HepG2 (cell line): ENCODE measurements around the gene SVOP. TPM values are rescaled to one million over a fixed set of nuclear protein-coding genes. Genes with fewer than 3 reads are reported as not detected.
A peak's percentile ranks its signal among the peaks of the same experiment; 100 is the strongest.

Experiments
- ETV6 ChIP-seq: sonication (generic); formaldehyde crosslinking; conservative IDR thresholded peaks from 2 replicates; pipeline ENCODE4 v1.4.0; 2020; ENCODE audit warnings: missing genetic modification reagents
- LCORL ChIP-seq, 2 experiments: fragments of 450-650 bp in 1 of 2; sonication (generic) in 1 of 2; formaldehyde crosslinking in 1 of 2; IDR thresholded peaks; 2 replicates each; pipeline versions ENCODE4 v1.5.0 to v1.6.1; 2017 to 2020; ENCODE audit warnings: antibody characterized with exemption in 1 of 2, missing genetic modification reagents in 1 of 2
- MAZ ChIP-seq, 2 experiments: sonication (generic) in 1 of 2; formaldehyde crosslinking in 1 of 2; IDR thresholded peaks; 2 replicates each; pipeline versions ENCODE4 v1.5.0 to v1.6.1; 2012 to 2020; ENCODE audit warnings: low read depth in 2 of 2, mild to moderate bottlenecking in 2 of 2, borderline replicate concordance in 1 of 2, improper control_type of control experiment in 1 of 2, low read length in 1 of 2, missing genetic modification reagents in 1 of 2, moderate library complexity in 1 of 2
- POLR2AphosphoS5 ChIP-seq: IDR thresholded peaks from 2 replicates; pipeline ENCODE4 v1.6.1; 2012; ENCODE audit warnings: low read depth, low read length
- SNAI1 ChIP-seq: sonication (generic); formaldehyde crosslinking; IDR thresholded peaks from 2 replicates; pipeline ENCODE4 v1.5.0; 2020; ENCODE audit warnings: mild to moderate bottlenecking, missing genetic modification reagents, borderline replicate concordance
- SOX13 ChIP-seq, 3 experiments: fragments of 450-650 bp in 1 of 3; sonication (generic) in 1 of 3; formaldehyde crosslinking in 1 of 3; IDR thresholded peaks in 2 of 3; conservative IDR thresholded peaks in 1 of 3; 2 replicates each; pipeline versions ENCODE4 v1.5.0 to v1.6.1; 2016 to 2020; ENCODE audit warnings: antibody characterized with exemption in 1 of 3, mild to moderate bottlenecking in 1 of 3, missing compliant biosample characterization in 1 of 3, missing genetic modification reagents in 1 of 3, moderate library complexity in 1 of 3
- TCF12 ChIP-seq, 2 experiments: fragments of 450-650 bp in 1 of 2; sonication (generic) in 1 of 2; formaldehyde crosslinking in 1 of 2; IDR thresholded peaks; 2 replicates each; pipeline versions ENCODE4 v1.6.1 to v1.8.0; 2017 to 2022; ENCODE audit warnings: antibody characterized with exemption in 1 of 2, mild to moderate bottlenecking in 1 of 2, missing genetic modification reagents in 1 of 2, moderate library complexity in 1 of 2
- ZBTB7B ChIP-seq: sonication (generic); formaldehyde crosslinking; IDR thresholded peaks from 2 replicates; pipeline ENCODE4 v1.4.0; 2020; ENCODE audit warnings: missing genetic modification reagents
- ZNF383 ChIP-seq: sonication (generic); formaldehyde crosslinking; IDR thresholded peaks from 2 replicates; pipeline ENCODE4 v1.4.0; 2020; ENCODE audit warnings: missing genetic modification reagents, mild to moderate bottlenecking, borderline replicate concordance
- ZNF841 ChIP-seq: sonication (generic); formaldehyde crosslinking; IDR thresholded peaks from 2 replicates; pipeline ENCODE4 v1.8.1; 2023; ENCODE audit warnings: missing genetic modification reagents, borderline replicate concordance
- polyA plus RNA-seq, 8 experiments: library from polyadenylated mRNA; depleted of rRNA in 3 of 8; stranded (reverse) in 7 of 8; unstranded in 1 of 8; fragments of >200 nt; fragmentation: Illumina TruSeq in 4 of 8; extraction: Trizol in 4 of 8; gene quantifications; 2 replicates each; pipeline versions ENCODE4 v1.2.1 to v1.2.3, GENCODE V29; 2011 to 2016; ENCODE audit warnings: low read depth in 4 of 8, missing spikeins in 1 of 8, mixed read lengths in 1 of 8; ENCODE audit not compliant: insufficient read depth in 1 of 8
- total RNA-seq, 5 experiments: library from RNA; depleted of rRNA; stranded (reverse); fragments of >200 nt; fragmentation: Illumina TruSeq; extraction: Trizol; gene quantifications; 2 replicates each; pipeline ENCODE4 v1.2.3, GENCODE V29; 2016; ENCODE audit warnings: low read depth in 1 of 5
- TF ChIP-seq, protein P1 (sequence below): sonication (generic); formaldehyde crosslinking; IDR thresholded peaks from 2 replicates; pipeline ENCODE4 v1.8.0; 2022; ENCODE audit warnings: missing genetic modification reagents, mild to moderate bottlenecking, inconsistent platforms, borderline replicate concordance
- TF ChIP-seq, protein P2 (sequence below): sonication (generic); formaldehyde crosslinking; IDR thresholded peaks from 2 replicates; pipeline ENCODE4 v1.4.0; 2020; ENCODE audit warnings: missing genetic modification reagents
- TF ChIP-seq, protein P3 (sequence below): IDR thresholded peaks from 2 replicates; pipeline ENCODE4 v1.6.1; 2016; ENCODE audit warnings: low read depth
- TF ChIP-seq, protein P4 (sequence below): sonication (generic); formaldehyde crosslinking; conservative IDR thresholded peaks from 2 replicates; pipeline ENCODE4 v1.4.0; 2020; ENCODE audit warnings: mild to moderate bottlenecking, missing genetic modification reagents, moderate library complexity
- TF ChIP-seq, protein P5 (sequence below): IDR thresholded peaks from 2 replicates; pipeline ENCODE4 v1.6.1; 2016

The SVOP gene
- total and polyA plus RNA-seq, 2 of the 13 experiments (the other 11 are each of a cell fraction or from before 2014, with no cell fraction given), result not detected

DNA sequence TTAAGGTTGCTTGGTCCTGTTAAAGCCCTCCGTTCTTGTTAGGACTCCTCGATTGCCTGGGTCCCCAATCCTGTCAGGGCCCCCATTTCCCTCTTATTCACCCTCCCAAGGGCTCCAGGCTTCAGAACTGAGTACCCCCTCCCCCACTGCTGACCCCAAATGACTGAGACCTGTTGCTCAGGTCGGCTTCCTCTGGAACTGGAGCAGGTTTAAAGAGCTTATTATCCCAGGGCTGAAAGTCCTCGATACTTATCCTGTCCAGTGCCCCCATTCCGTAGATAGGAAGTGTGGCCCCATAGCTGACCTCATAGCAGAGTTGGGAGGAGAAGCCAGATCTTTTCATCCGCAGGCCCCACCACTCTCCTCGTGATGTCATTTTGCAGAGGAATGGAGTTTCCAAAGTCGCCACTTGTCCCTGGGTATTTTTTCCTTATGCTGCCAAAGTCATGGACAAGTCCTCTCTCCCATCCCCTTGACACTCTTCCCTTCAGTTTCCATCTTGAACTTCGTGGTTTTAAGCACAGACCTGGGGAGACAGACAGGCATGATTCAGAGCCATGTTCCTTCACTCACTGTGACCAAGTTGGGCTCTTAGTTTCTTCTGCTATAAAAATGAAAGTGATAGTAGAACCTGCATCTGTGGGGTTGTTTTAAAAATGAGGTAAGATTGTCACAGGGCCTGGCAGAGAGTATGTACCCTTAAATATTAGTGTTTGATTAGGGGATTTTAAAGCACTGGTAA lies 32.7 kb upstream of the SVOP start (continued):
- TF ChIP-seq, protein P1, sequence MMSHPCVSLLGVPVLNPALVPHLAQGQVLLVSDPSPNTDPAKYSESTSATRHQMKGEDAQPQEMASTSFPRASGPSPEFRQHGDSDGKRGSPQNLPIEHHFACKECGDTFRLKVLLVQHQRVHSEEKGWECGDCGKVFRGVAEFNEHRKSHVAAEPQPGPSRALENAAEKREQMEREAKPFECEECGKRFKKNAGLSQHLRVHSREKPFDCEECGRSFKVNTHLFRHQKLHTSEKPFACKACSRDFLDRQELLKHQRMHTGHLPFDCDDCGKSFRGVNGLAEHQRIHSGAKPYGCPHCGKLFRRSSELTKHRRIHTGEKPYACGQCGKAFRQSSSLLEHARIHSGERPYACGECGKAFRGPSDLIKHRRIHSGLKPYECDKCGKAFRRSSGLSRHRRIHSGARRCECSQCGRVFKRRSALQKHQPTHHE, result no peak
- TF ChIP-seq MAZ (IDR thresholded peaks at IDR 0.05; ENCODE audit: borderline replicate concordance, low read depth, low read length), result peak; percentile 4; the same call in 1 of the 2 replicates
- TF ChIP-seq MAZ (CRISPR knock-in tag; IDR thresholded peaks at IDR 0.05; ENCODE audit: low read depth), result no peak
- 0 out of 2 replicates have a peak, but pooled peaks have one; percentile 8 for TF ChIP-seq ZBTB7B
- TF ChIP-seq ETV6 (CRISPR knock-in tag), result 0 out of 2 replicates have a peak, but pooled peaks have one; percentile 32
- TF ChIP-seq, protein P2, sequence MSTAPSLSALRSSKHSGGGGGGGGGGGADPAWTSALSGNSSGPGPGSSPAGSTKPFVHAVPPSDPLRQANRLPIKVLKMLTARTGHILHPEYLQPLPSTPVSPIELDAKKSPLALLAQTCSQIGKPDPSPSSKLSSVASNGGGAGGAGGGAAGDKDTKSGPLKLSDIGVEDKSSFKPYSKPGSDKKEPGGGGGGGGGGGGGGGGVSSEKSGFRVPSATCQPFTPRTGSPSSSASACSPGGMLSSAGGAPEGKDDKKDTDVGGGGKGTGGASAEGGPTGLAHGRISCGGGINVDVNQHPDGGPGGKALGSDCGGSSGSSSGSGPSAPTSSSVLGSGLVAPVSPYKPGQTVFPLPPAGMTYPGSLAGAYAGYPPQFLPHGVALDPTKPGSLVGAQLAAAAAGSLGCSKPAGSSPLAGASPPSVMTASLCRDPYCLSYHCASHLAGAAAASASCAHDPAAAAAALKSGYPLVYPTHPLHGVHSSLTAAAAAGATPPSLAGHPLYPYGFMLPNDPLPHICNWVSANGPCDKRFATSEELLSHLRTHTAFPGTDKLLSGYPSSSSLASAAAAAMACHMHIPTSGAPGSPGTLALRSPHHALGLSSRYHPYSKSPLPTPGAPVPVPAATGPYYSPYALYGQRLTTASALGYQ, result no peak
- no peak for TF ChIP-seq TCF12 (IDR thresholded peaks at IDR 0.05)
- TF ChIP-seq TCF12 (CRISPR knock-in tag; IDR thresholded peaks at IDR 0.05), result 0 out of 2 replicates have a peak, but pooled peaks have one; percentile 10
- TF ChIP-seq SNAI1 (CRISPR knock-in tag), result no peak
- TF ChIP-seq SOX13 (IDR thresholded peaks at IDR 0.05), result no peak
- no peak for TF ChIP-seq SOX13 (CRISPR knock-in tag; conservative IDR thresholded peaks at IDR 0.05 in 1 of 2, IDR thresholded peaks at IDR 0.05 in 1 of 2)
- TF ChIP-seq LCORL (IDR thresholded peaks at IDR 0.05), result no peak
- TF ChIP-seq LCORL (CRISPR knock-in tag; IDR thresholded peaks at IDR 0.05), result no peak
- no peak for TF ChIP-seq ZNF841 (CRISPR knock-in tag)
- TF ChIP-seq, protein P3, sequence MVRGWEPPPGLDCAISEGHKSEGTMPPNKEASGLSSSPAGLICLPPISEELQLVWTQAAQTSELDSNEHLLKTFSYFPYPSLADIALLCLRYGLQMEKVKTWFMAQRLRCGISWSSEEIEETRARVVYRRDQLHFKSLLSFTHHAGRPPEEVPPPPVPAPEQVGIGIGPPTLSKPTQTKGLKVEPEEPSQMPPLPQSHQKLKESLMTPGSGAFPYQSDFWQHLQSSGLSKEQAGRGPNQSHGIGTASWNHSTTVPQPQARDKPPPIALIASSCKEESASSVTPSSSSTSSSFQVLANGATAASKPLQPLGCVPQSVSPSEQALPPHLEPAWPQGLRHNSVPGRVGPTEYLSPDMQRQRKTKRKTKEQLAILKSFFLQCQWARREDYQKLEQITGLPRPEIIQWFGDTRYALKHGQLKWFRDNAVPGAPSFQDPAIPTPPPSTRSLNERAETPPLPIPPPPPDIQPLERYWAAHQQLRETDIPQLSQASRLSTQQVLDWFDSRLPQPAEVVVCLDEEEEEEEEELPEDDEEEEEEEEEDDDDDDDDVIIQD (CRISPR knock-in tag), result no peak
- TF ChIP-seq, protein P4, sequence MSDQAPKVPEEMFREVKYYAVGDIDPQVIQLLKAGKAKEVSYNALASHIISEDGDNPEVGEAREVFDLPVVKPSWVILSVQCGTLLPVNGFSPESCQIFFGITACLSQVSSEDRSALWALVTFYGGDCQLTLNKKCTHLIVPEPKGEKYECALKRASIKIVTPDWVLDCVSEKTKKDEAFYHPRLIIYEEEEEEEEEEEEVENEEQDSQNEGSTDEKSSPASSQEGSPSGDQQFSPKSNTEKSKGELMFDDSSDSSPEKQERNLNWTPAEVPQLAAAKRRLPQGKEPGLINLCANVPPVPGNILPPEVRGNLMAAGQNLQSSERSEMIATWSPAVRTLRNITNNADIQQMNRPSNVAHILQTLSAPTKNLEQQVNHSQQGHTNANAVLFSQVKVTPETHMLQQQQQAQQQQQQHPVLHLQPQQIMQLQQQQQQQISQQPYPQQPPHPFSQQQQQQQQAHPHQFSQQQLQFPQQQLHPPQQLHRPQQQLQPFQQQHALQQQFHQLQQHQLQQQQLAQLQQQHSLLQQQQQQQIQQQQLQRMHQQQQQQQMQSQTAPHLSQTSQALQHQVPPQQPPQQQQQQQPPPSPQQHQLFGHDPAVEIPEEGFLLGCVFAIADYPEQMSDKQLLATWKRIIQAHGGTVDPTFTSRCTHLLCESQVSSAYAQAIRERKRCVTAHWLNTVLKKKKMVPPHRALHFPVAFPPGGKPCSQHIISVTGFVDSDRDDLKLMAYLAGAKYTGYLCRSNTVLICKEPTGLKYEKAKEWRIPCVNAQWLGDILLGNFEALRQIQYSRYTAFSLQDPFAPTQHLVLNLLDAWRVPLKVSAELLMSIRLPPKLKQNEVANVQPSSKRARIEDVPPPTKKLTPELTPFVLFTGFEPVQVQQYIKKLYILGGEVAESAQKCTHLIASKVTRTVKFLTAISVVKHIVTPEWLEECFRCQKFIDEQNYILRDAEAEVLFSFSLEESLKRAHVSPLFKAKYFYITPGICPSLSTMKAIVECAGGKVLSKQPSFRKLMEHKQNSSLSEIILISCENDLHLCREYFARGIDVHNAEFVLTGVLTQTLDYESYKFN (CRISPR knock-in tag), result peak; percentile 49; the same call in 1 of the 2 replicates
- peak; percentile 6; the same call in 1 of the 2 replicates for TF ChIP-seq POLR2AphosphoS5
- TF ChIP-seq, protein P5, sequence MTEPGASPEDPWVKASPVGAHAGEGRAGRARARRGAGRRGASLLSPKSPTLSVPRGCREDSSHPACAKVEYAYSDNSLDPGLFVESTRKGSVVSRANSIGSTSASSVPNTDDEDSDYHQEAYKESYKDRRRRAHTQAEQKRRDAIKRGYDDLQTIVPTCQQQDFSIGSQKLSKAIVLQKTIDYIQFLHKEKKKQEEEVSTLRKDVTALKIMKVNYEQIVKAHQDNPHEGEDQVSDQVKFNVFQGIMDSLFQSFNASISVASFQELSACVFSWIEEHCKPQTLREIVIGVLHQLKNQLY (CRISPR knock-in tag), result no peak
- no peak for TF ChIP-seq ZNF383 (CRISPR knock-in tag)
